ENCODE measurements around the gene DTNBP1. TPM values are rescaled to one million over a fixed set of nuclear protein-coding genes. Genes with fewer than 3 reads are reported as not detected.
A peak's percentile ranks its signal among the peaks of the same experiment; 100 is the strongest.

DTNBP1 gene
- total RNA-seq, 2 donors from 2014 or later = 18.9 to 23.2 TPM

DNA sequence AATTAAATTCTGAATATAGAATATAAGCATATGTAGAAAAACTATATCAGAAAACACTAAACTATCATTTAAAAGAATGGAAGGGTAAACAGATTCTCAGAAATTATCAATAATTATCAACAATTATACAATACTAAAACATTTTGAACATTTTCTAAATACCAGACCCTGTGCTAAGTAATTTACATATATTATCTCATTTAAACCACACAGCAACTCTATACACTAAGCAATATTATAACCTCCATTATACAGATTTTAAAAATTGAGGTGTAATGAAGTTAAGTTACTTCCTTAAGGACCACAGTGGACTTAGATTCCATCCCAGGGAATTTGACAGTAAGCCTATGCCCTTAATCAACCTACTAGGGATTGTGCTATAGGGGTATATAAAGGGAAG lies 33.3 kb downstream of the DTNBP1 start:
- no peak for DNase-seq
- no peak for ATAC-seq
- intact Hi-C loops (cut with DNase I) = loop anchor here in 1 of 2 donors (10.0 kb wide), 2 partner anchors 125 to 1505 kb away; no protein-coding TSS in a partner anchor

DNA sequence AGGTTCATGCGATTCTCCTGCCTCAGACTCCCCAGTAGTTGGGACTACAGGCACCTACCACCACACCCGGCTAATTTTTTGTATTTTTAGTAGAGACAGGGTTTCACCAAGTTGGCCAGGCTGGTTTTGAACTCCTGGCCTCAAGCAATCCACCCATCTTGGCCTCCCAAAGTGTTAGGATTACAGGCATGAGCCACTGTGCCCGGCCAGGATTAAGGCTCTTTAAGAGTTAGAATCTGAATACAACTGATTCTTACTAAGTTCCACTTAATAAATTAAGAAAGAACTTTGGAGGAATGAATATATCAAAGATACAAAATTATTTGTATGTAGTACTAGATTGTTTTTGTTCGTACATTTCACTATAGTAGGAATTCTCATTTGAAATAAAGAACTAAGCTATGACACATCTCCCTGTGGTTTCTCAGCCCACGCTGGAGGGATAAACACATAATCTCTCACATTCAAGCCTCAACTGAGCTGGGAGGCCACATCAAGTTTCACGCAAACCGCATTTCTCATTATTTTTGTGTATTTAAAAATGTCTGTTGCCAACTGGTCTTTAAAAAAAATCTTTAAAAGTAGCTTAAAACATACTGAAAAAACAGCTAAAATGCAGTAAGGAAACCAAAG lies 34.2 kb downstream of the DTNBP1 start:
- DNase-seq (no peak), ATAC-seq (peak in 1 of 2 donors; percentile 48)
- intact Hi-C loops (cut with DNase I) = loop anchor here in 1 of 2 donors (10.0 kb wide), 2 partner anchors 124 to 1504 kb away; no protein-coding TSS in a partner anchor

DNA sequence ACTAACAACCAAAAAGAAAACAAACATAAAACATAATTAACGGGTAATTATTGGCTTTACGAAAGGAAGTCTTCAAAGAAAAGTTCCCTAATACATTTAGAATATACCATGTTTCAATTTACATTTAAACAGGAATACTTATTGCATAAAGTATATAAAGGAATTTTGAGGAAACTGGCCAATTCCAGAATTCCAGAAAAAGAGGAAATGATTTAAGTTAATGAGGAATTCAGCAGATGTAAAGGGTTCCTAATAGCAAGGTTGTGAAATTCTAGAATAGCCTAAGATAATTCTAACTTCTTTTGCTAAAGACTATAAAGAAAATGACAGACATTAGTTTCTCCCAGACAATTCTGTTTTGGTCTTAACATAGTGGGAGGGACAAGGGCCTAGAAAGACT lies 35.0 kb downstream of the DTNBP1 start:
- intact Hi-C loops (cut with DNase I) = loop anchor here in 1 of 2 donors (10.0 kb wide), 2 partner anchors 123 to 1503 kb away; no protein-coding TSS in a partner anchor

DNA sequence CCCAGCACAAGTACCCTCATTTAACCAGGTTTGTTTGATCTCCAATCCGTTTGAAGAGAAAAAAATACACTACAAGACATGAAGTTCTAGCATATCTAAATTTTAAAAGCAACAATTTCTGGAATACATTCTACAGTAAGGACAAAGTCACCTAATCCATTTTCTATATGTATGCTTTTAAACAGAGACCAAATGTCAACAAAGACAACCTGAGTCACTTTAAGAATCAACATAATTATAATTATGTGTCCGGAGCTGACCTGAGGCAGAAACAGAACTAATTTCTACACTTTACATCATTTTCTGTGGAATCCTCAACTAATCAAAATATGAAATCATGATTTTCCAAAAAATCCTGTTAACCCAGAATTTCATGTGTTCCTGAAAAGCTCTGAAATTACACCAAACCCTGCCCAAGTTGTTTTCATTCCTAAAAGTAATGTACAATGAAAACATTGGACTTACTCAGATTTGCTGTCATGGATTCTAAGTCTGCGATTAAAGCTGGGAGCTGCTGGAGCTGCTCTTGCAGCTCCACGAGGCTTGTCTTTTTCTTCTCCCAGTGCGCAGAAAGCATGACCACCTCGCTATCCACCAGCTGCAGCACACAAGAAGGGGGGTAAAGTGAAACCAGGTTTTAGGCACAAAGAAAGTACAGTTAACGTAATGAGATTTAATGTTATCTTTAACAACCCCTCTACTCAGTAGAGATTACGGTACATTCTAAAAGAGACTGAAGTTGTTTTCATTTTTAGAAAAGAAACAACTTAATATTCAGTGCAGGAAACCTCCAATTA lies 35.8 kb downstream of the DTNBP1 start:
- DNase-seq = no peak
- intact Hi-C loops (cut with DNase I) = loop anchor here in 1 of 2 donors (10.0 kb wide), 2 partner anchors 122 to 1502 kb away; no protein-coding TSS in a partner anchor
- ATAC-seq = no peak

More for the DNA sequence above, 35.0 kb downstream of the DTNBP1 start:
- DNase-seq (no peak), ATAC-seq (no peak)

DNA sequence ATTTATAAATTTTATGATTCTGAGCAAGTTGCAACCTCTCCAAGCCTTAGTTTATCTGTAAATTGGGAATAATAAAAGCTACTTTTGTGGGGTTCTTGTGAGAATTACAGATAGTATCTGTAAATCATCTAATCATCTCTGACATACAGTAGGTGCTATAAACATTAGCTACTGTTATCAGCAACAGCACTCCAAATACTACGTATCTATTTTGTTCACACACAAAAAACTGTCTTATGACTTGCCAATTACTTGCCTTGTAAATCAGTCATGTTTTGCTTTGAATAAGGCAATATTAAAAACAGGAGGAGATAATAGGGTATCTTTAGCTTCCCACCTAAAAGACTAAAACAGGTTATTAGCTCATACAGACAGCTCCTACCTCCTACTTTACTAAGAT lies 36.7 kb downstream of the DTNBP1 start:
- DNase-seq (no peak), ATAC-seq (no peak)
- intact Hi-C loops (cut with DNase I) = loop anchor here in 1 of 2 donors (10.0 kb wide), 2 partner anchors 121 to 1501 kb away; no protein-coding TSS in a partner anchor

DNA sequence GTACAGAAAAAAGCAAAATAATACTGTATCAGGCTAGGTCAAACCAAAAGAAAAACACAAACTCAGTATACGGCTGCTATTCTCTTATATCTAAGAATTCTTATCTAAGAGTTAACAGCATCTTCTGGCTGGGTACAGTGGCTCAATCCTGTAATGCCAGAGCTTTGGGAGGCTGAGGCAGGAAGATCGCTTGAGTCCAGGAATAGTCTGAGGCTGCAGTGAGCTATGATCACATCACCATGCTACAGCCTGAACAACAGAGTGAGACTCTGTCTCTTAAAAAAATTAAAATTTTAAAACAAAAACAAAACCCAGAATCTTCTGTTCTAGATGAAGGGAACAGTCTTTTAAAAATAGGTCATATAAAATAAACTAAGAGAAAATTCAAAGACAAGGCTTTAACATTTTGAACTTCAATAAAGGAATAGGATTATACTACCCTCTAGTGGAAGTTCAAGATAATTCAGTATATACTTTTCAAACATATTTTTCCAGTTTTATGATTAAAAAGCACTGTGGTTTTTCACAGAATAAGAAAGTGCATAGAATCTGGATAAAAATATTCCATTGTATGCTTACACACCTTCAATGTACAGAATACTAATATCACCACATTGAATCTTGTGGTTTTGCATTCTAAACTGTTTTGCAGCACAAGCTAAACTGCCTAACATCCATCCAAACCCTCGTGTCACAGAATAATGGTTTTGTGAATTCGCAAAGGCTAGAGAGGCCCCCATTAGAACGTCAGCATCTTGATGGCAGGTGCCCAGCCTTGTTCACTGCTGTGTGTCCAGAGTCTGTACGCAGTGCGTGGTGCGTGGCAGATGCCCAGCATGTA lies 39.3 kb downstream of the DTNBP1 start:
- ATAC-seq (peak; percentile 61 to 65), DNase-seq (no peak)
- intact Hi-C loops (cut with DNase I) = loop anchor here (5.0 to 10.0 kb wide), 5 partner anchors 106 to 1499 kb away; no protein-coding TSS in a partner anchor

DNA sequence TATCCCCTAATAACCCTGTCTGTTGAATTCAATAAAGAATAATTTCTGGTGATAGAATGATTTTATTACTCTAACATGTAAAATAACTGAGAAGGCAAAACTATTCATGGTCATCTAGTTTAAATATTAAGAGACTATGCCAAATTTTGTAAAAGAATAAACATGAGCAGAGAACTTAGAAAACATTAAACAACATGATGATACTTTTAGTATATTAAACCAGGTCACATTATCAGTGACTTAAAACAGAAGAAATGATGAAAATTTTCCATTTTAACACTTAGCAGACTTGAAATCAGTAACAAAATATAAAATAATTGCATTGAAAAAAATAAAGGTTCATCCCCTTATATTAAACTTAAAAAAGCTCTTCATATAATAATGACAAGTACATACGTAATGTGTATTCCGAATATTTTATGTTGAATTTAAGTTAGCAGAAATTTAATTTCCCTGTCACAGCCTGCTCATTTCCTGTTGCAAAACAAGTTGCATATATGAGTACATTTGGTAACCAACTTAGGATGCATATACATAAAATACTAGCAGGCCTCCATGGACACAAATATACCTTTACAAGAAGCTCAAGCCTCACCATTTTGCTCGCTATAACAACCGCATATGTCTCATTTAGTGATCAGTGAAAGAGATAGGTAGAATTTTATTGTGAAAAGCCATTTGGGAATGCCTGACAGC lies 40.6 kb downstream of the DTNBP1 start:
- DNase-seq (no peak), ATAC-seq (no peak)
- intact Hi-C loops (cut with DNase I) = loop anchor here (5.0 to 10.0 kb wide), 5 partner anchors 105 to 1497 kb away; no protein-coding TSS in a partner anchor

DNA sequence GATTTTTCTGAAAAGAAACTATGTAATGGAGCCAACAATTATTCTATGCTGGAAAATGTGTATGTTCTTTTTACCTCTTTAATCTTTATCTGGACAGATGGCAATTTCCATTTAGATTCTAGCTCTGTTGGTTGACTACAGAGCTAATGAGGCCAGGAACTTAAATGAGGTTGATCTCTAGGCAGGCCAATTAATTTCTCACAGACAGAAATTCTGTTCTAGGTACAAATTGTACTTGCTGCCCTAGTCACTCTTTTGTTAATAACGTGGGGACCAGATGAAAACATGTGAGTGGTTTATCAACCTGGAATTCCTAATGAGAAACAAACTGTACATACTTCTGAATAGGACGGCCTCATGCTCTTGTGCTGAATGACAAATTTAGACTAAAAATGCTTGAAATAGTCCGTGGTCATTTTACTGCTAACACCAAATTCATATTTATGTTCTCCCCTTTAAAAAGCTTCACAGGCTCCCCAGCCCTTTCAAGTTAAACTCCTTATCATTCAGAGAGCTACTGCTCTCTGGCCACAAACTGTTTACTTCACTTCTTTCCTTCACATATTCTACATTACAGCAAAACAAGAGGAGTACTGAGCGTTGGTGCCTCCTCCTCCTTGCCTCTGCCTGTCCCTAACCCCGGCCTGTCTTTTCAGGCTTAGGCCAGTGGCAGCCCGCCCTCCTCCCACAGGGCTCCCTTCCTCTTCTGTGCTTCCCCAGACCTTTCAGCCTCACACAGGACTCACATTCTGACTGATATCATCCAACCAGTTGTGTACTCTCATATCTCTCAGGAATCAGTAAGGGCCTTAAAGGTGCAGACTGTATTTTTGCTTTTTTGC lies 41.4 kb downstream of the DTNBP1 start:
- ATAC-seq (peak; percentile 76 to 90), DNase-seq (peak; percentile 47)
- intact Hi-C loops (cut with DNase I) = loop anchor here (5.0 to 10.0 kb wide), 5 partner anchors 104 to 1497 kb away; no protein-coding TSS in a partner anchor

DNA sequence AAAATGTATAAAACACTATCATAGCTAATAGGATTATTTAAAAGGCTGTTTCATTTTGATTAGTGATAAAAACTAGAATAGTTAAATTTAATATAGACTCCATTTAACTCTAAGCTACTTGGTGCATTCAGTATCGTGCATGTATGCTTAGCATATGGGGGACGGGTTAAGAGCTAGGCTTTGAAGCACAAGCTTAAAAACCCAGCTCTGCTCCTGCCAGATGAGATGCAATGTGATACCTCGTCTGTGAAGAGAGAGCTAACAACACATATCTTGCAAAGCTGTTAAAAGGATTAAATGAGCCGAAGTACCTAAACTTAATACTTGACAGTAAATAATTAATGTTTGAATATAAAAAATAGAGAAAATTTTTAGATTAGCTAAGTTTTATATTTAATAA lies 42.2 kb downstream of the DTNBP1 start:
- DNase-seq (no peak), ATAC-seq (no peak)
- intact Hi-C loops (cut with DNase I) = loop anchor here (5.0 to 10.0 kb wide), 5 partner anchors 103 to 1496 kb away; no protein-coding TSS in a partner anchor

DNA sequence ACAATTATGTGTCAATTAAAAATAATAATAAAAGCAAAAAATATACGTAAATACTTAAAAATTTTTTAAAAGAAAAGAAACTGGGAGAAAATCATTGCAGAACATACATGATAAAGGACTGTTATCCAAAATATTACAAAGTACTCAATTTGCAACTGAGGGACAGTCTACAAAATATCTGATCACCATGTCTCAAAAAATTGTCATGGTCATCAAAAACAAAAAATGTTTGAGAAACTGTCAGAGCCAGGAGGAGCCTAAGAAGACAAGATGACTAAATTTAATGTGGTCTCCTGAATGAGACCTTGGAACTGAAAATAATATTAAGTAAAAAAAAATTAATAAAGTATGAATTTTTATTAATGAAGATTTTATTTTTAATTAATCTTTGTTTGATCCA lies 43.5 kb downstream of the DTNBP1 start:
- DNase-seq = no peak
- no peak for ATAC-seq
- intact Hi-C loops (cut with DNase I) = no loop called here

DNA sequence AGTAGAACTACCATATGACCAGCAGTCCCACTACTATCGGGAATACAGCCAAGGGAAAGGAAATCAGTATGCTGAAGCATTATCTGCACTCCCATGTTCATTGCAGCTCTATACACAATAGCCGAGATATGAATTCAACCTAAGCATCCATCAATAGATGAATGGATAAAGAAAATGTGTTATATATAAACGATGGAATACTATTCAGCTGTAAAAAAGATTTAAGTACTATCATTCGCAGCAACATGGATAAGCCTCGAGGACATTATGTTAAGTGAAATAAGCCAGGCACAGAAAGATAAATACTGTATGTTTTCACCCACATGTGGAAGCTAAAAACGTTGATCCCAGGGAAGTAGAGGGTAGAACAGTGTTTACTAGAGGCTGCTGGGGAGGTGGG lies 44.1 kb downstream of the DTNBP1 start:
- intact Hi-C loops (cut with DNase I) = no loop called here
- DNase-seq = no peak
- no peak for ATAC-seq

DNA sequence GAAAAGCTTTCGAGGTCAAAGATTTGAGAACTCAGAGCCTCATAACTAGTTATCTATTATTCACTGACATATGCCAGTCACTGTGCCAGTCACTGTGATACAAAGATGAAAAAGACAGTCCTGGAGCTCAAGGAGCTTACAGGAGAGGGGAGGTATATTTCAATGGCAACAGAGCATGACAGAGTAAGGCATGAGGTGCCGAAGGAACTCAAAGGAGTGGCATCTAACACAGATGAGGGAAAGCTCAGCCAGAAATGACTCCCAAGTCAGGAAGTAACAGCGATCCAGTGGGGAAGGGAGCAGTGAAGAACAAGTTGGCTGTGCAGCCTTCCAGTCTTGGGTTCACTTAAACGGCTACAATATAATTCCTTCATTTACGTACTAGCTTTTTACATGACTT lies 46.6 kb downstream of the DTNBP1 start:
- ATAC-seq = no peak
- intact Hi-C loops (cut with DNase I) = no loop called here
- no peak for DNase-seq

DNA sequence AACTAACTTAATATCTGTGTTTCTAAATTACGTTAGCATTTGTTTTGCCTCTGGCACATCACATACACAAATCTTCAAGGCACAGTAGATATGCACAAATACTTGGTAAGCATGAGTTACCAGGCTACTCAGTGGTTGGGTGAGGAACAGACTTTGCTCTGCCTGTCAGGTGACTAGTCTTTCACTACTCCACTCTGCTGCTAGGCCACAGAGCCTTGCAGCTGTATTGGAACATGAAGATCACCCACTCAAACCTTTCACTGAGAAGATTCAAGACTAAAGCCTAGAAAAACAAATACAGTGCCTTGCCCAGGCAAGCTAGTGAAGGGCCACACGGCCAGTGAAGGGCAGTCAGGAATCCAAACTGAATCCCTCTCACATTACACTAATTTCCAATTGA lies 47.0 kb downstream of the DTNBP1 start:
- no peak for ATAC-seq
- intact Hi-C loops (cut with DNase I) = no loop called here
- no peak for DNase-seq

DNA sequence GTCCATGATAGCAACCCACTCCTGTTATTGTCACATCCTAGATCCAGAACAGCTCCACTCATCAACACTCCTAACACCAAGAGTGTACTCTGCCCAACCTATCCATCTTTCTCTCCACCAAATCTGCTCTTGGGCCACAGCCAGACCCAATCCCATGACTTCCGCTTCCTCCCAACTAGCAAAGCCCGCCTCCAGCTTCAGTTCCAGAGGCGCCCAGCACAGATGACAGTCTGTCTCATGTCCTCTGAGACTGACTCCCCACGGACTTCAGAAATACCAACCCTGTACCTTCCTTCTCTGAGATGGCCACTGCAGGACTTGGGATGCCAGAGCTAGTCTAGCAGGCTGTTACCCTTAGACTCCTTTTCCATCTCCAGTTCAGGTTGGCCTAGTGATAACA lies 48.6 kb downstream of the DTNBP1 start:
- ATAC-seq (no peak), DNase-seq (no peak)
- intact Hi-C loops (cut with DNase I) = no loop called here

DNA sequence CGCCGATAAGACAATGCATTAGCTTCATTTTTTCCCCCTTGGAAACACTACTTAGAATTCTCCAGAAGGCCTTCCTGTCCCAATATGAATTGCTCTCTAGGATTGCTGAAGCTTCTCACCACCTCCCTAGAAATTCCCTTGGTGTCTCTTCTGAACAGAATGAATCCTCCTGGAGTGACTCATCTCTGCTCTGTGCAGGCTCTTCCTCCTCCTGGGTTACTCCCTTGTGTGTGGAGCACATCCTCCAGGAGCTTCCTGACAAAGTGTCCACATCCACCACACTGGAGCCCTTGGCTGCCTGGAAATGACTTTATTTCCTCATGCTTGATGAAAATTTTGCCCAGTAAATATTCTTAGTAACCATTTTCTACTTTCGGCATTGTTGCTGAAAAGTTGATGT lies 54.4 kb downstream of the DTNBP1 start:
- ATAC-seq = peak in 1 of 2 donors; percentile 96
- intact Hi-C loops (cut with DNase I) = no loop called here
- no peak for DNase-seq

DNA sequence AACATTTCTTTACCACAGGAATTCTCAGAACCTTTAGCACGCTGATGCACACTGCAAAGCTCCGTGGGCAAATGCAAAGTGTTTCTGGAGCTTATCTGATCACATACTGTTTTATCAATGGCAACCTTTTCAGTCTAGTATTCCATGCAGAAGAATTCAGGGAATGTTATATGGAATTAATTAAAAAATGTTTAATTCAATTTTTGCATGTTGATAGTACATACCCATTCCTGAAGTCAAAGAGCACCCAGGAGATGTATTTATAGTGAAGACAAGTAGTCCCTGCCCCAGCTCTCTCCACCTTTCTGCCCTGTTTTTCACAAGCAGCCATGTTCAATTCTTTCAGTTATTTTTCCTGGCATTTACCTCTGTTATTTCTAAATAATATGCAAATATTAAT lies 55.2 kb downstream of the DTNBP1 start:
- ATAC-seq = no peak
- intact Hi-C loops (cut with DNase I) = no loop called here
- no peak for DNase-seq

DNA sequence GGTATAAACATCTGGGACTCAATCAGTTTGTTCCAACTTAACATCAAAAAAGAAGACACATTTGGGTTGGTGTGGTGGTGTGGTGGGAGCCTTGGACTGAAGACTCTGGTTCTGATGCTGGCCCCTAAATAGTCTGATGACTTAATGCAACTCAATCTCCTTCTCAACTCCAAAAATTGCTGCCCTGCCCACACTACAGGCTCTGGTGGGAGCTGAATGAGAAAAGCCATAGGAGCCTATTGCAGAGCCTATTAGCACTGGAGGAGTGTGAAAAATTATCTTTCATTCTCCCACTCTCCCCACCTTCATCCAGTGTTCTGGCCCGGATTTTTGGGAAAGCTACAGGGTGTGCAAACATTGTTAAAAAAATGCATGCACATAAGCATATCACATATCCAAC lies 56.5 kb downstream of the DTNBP1 start:
- ATAC-seq (no peak), DNase-seq (no peak)
- intact Hi-C loops (cut with DNase I) = no loop called here

DNA sequence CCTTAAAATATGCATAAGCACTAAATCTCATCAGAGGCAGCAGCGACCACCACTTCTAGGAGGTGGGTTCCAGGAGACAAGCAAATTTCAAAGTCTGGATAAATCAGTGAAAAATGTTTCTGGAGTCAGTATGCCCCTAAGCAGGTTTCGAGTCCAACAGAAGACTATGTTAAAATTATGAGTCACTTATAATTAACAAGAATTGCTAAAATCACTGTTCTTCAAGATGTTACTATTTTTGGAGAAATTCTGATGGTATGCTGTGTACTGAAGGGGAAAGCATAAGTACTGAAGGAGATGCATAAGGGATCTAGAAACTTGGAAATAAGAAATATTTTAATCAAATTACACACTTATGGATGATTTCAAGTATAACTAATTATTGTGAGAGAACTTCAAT lies 58.0 kb downstream of the DTNBP1 start:
- DNase-seq (no peak), ATAC-seq (no peak)
- intact Hi-C loops (cut with DNase I) = no loop called here

Measured in left cardiac atrium (tissue), 4 donors.